Ovary (tissue), 3 donors: ENCODE data around the gene PRICKLE1.

Experiments used
- CTCF ChIP-seq, 3 donors: fragments of 450-650 bp in 2 of 3; fragments of 200-600 bp in 1 of 3; IDR thresholded peaks; one replicate each; pipeline versions ENCODE4 v1.5.1 to v1.8.0; 2016 to 2022; ENCODE audit warnings: antibody characterized with exemption in 3 of 3, mild to moderate bottlenecking in 1 of 3
- EP300 ChIP-seq: sonication (generic); formaldehyde crosslinking; IDR thresholded peaks from one replicate; pipeline ENCODE4 v1.6.1; 2017; ENCODE audit warnings: antibody characterized with exemption
- donor health status: DM: no; HTN: no; CAD: no.

GRCh38 chr12:42459336-42459847 is 130.2 kb downstream of the PRICKLE1 start:
- TF ChIP-seq CTCF (IDR thresholded peaks at IDR 0.05) (no peak), EP300 (no peak)
